Esophagus squamous epithelium (tissue), 5 donors: ENCODE measurements around the gene RUSF1. TPM values are rescaled to one million over a fixed set of nuclear protein-coding genes. Genes with fewer than 3 reads are reported as not detected.

Source experiments
- DNase-seq: peaks from one replicate; lab custom pipeline; 2025; lab: John Stamatoyannopoulos, UW
- H3K27ac ChIP-seq, 4 donors: fragments of 200-600 bp; sonication (generic); one replicate each; pipeline ENCODE4 v1.5.1; 2016 to 2019; ENCODE audit warnings: mild to moderate bottlenecking in 1 of 4
- H3K27me3 ChIP-seq, 4 donors: fragments of 200-600 bp; sonication (generic); 1 replicate in 3 of 4; 2 replicates in 1 of 4; pipeline versions ENCODE4 v1.5.1 to v1.6.0; 2017 to 2021; ENCODE audit warnings: antibody characterized with exemption in 1 of 4
- H3K36me3 ChIP-seq, 3 donors: fragments of 200-600 bp; sonication (generic); one replicate each; pipeline ENCODE4 v1.5.1; 2016 to 2019
- H3K4me1 ChIP-seq, 3 donors: fragments of 200-600 bp; sonication (generic); one replicate each; pipeline ENCODE4 v1.5.1; 2017 to 2019
- H3K4me3 ChIP-seq, 4 donors: fragments of 200-600 bp; sonication (generic); 1 replicate in 3 of 4; 2 replicates in 1 of 4; pipeline ENCODE4 v1.5.1; 2016 to 2019; ENCODE audit warnings: mild to moderate bottlenecking in 2 of 4, moderate library complexity in 1 of 4
- H3K9me3 ChIP-seq, 3 donors: fragments of 200-600 bp; sonication (generic); one replicate each; pipeline ENCODE4 v1.5.1; 2016 to 2019
- CTCF ChIP-seq, 6 experiments: fragments of 450-650 bp in 4 of 6; fragments of 200-600 bp in 2 of 6; sonication (generic) in 2 of 6; IDR thresholded peaks; one replicate each; pipeline ENCODE4 v1.5.1; 2016 to 2019; ENCODE audit warnings: antibody characterized with exemption in 6 of 6, mild to moderate bottlenecking in 4 of 6, moderate library complexity in 4 of 6
- POLR2A ChIP-seq, 4 donors: fragments of 450-650 bp; IDR thresholded peaks; one replicate each; pipeline ENCODE4 v1.6.1; 2017; ENCODE audit warnings: antibody characterized with exemption in 4 of 4, mild to moderate bottlenecking in 4 of 4, moderate library complexity in 3 of 4
- WGBS, 2 donors: methylation state at CpG; one replicate each; pipeline ENCODE4 v1.1.5; 2018; 5-methylcytosine and 5-hydroxymethylcytosine counted together
- intact Hi-C: fragments of 100-400 bp; cut with DNase I; formaldehyde crosslinking; loops from one replicate; pipeline ENCODE4 v1.15.0; 2022
- total RNA-seq, 4 donors: library from RNA; depleted of rRNA; stranded (reverse); fragments of >200 nt; gene quantifications; one replicate each; pipeline ENCODE4 v1.1.0, GENCODE V29; 2016
- donor health status: DM: yes; HTN: yes; CAD: no.

The RUSF1 gene
- total RNA-seq, 4 donors from 2014 or later: 33.7 to 52.3 (median 39.1) TPM

- no peak for TF ChIP-seq CTCF (IDR thresholded peaks at IDR 0.05)
- TF ChIP-seq POLR2A (IDR thresholded peaks at IDR 0.05): no peak
- intact Hi-C loops: no loop called here
- no peak for DNase-seq
- Histone ChIP-seq H3K4me1 (no peaks in the 10 kb centered on the region), H3K9me3 (no peaks in the 10 kb centered on the region), H3K36me3 (no peaks in the 10 kb centered on the region), H3K27ac (no peak overlapping the region), H3K27me3 (no peaks in the 10 kb centered on the region), H3K4me3 (no peak overlapping the region)
- WGBS, 2 donors: 65 to 69% methylated on average over 4 of the region's 4 CpGs
Observed at GRCh38 chr16:31517800-31518402, 9.7 kb upstream of the RUSF1 start.

GRCh38 chr16:31513884-31514283, 5.7 kb upstream of the RUSF1 start:
- Histone ChIP-seq H3K27ac (no peak overlapping the region), H3K36me3 (no peaks in the 10 kb centered on the region), H3K27me3 (no peaks in the 10 kb centered on the region), H3K9me3 (no peaks in the 10 kb centered on the region), H3K4me3 (no peak overlapping the region), H3K4me1 (peaks cover 0 to 14% (median 9%) of the 10 kb centered on the region in 3 donors)
- intact Hi-C loops: no loop called here
- TF ChIP-seq CTCF (IDR thresholded peaks at IDR 0.05): no peak
- no peak for TF ChIP-seq POLR2A (IDR thresholded peaks at IDR 0.05)
- DNase-seq: no peak

- Histone ChIP-seq H3K4me3 (no peak overlapping the region), H3K9me3 (no peaks in the 10 kb centered on the region), H3K36me3 (no peaks in the 10 kb centered on the region), H3K27me3 (no peaks in the 10 kb centered on the region), H3K4me1 (peaks cover 0 to 17% (median 11%) of the 10 kb centered on the region in 3 donors), H3K27ac (no peak overlapping the region)
- 70% methylated on average over 6 of the region's 6 CpGs for WGBS, 2 donors
- TF ChIP-seq CTCF (IDR thresholded peaks at IDR 0.05) (no peak), POLR2A (IDR thresholded peaks at IDR 0.05) (no peak)
- intact Hi-C loops: no loop called here
- DNase-seq: no peak
Observed at GRCh38 chr16:31513126-31513525, 4.9 kb upstream of the RUSF1 start.

GRCh38 chr16:31508706-31509195, 560 bp upstream of the RUSF1 start:
- intact Hi-C loops: no loop called here
- Histone ChIP-seq H3K4me3 (peak overlapping the region; percentile 73 to 99 (median 94)), H3K36me3 (peaks cover 0 to 25% (median 0%) of the 10 kb centered on the region in 3 donors), H3K4me1 (peaks cover 14 to 38% (median 25%) of the 10 kb centered on the region in 3 donors), H3K27ac (peak overlapping the region; percentile 91 to 97 (median 94)), H3K27me3 (no peaks in the 10 kb centered on the region), H3K9me3 (no peaks in the 10 kb centered on the region)
- DNase-seq: no peak
- whole genome bisulfite sequencing, 2 donors: 9 to 12% methylated on average over 6 of the region's 6 CpGs
- no peak for TF ChIP-seq POLR2A (IDR thresholded peaks at IDR 0.05)
- TF ChIP-seq CTCF (IDR thresholded peaks at IDR 0.05): no peak

- Histone ChIP-seq H3K4me1 (peaks cover 14 to 38% (median 25%) of the 10 kb centered on the region in 3 donors), H3K9me3 (no peaks in the 10 kb centered on the region), H3K4me3 (peak overlapping the region; percentile 73 to 99 (median 94)), H3K27ac (peak overlapping the region; percentile 91 to 97 (median 94)), H3K36me3 (peaks cover 0 to 25% (median 0%) of the 10 kb centered on the region in 3 donors), H3K27me3 (no peaks in the 10 kb centered on the region)
- TF ChIP-seq POLR2A (IDR thresholded peaks at IDR 0.05) (no peak), CTCF (IDR thresholded peaks at IDR 0.05) (no peak)
- no peak for DNase-seq
- 2% methylated on average over 5 to 9 of the region's 12 CpGs for WGBS, 2 donors
- intact Hi-C loops: no loop called here
Observed at GRCh38 chr16:31507617-31507928, 618 bp downstream of the RUSF1 start.
